Right renal pelvis (tissue), 4 donors: ENCODE results near the gene KRT37. TPM values are rescaled to one million over a fixed set of nuclear protein-coding genes. Genes with fewer than 3 reads are reported as not detected.
"Not testable (repeated sequence)": the region's sequence is repeated elsewhere in the genome, so short reads cannot be mapped to it uniquely, and the experiment has no call there.

Experiments used
- DNase-seq, 4 donors: peaks; one replicate each; pipeline ENCODE4 v3.0.0-alpha.2; 2013; ENCODE audit warnings: low read depth in 4 of 4, low spot score in 3 of 4, missing footprints in 1 of 4
- polyA plus RNA-seq, 4 donors: library from polyadenylated mRNA; unstranded; fragments of 120-200 nt; gene quantifications; one replicate each; pipeline ENCODE4 v1.2.1, GENCODE V29; 2013; ENCODE audit not compliant: insufficient read length in 4 of 4

KRT37 gene
- polyA plus RNA-seq, 4 donors = not detected

DNA sequence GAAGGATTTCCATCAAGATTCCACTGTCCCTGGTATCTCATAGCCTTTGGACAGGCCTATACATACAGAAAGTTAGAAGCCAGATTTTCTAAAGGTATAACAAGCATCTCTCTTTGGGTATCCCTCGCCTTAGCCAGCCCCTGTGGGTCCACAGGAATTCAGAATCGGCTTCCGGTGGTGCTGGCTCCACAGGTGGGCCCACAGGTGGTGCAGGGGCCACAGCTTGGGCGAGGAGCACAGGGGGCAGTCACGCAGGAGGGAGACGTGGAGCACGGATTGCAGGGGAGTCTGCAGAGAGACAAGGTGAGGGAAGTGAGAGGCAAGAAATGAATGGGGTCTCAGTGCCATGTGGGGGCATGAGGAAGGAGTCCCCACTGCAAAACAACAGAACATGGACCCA lies 12.9 kb upstream of the KRT37 start:
- no peak for DNase-seq

DNA sequence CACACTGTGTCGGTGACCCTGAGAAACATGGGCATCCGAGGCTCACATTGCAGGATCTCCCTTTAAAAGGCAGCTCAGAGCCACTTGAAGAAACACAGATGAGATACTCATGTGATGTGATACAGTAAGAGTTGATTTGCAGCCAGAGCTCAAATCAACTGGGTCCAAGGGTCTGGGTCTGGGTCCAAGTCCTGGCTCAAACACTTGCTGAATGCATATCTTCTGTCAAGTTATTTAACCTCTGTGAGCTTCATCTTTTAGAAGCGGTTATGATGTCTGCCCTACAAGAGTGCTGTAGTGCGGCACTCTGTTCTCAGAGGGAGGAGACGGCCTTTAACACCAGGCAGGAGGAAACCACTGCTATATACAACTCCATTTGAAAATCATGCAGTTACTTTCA lies 10.0 kb upstream of the KRT37 start:
- no peak for DNase-seq

DNA sequence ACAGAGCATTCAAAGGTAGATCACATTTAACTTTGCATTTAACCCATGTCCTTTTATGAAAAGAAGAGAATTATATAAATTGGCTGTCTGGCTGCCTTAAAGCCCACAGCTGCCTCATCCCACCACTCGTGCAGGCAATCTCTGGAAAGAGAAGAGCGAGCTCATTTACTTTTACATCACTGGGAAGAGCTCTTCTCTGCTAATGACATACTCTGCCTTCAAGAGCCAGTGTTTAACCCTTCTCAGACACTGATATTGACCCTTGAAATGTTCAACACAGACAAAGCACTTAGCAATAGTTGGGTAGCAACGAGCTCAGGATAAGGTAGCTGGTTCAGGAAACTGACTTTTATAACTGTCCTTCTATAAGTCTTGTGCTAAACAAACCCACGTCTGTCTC lies 9.6 kb upstream of the KRT37 start:
- DNase-seq = no peak

DNA sequence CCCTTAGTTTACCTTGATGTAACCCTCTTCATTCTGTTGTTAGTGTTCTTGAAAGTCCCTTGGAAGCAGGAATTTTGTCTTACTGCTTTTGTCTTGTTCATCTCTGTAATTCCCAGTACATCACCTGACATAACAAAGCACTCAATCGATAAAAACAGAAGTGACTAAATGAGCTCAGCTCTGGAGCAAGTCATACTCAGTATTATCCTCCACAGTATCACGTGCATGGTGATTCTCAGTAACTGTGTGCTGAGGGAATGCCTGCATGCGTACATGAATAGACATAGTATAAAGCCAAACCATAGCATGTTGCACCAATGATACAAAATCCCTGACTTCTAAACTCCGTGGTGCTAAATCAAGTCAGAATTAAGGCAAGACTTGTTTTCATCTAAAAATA lies 9.2 kb upstream of the KRT37 start:
- DNase-seq = no peak

DNA sequence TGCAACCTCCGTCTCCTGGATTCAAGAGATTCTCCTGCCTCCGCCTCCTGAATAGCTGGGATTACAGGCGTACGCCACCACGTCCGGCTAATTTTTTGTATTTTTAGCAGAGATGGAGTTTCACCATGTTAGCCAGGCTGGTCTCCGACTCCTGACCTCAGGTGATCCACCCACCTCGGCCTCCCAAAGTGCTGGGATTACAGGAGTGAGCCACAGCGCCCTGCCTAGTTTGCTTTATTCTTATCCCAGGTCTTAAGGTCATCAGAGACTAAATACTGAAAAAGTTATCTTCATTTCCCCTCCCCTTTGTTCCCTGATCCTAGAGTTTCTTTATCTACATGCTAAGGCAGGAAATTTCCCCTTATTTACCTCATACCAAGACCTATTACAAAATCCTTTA lies 6.0 kb upstream of the KRT37 start:
- not testable (repeated sequence) for DNase-seq

DNA sequence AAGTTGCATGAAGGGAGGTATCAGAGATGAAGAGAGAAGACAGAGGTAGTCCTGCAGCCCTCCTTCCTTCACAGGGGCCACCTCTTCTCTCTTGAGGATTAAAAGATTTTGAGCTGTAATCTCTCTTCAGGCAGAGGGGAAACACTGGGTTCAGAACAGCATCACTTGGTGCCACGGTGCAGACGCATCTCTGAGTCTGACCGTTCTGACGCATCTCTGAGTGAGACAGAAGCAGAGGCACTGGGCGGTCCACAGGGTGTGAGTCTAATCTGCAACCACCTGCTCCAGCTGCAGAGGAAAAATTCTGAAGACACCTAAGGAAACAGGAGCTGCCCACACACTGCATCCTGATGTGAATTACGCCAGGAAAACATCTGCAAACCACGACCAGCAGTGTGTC lies 5.3 kb upstream of the KRT37 start:
- no peak for DNase-seq

DNA sequence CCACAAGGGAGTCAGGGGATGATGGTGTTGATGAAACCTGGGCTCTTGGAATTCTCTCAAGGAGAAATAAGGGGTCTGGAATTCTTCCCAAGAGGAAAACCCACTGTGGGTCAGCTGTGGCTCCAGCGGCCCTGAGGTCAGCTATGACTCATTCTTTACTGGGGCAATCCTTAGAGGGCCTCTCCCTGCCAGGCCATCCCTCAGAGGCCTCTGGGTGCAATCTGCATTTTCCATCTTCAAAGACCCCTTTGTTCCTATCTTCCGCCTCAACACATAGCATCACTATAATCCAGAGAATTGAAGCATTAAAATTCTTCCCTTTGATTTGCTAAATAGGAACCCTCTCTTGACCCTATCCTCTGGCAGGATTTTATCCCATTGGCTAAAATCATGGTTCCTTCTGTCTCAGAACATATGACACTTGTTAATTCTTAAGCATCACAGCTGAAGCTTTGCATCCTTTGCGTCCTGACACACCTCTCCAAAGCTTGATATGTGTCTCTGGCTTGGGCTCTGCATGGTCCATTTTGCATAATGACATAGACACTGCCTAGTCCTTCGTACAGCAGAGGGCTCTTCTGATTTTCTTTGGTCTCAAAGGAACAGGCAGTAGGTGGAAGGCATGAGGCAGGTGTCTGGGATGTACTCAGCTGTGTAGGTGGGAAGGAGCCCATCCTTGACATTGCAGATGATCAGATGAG lies 4.4 kb upstream of the KRT37 start:
- DNase-seq = no peak

DNA sequence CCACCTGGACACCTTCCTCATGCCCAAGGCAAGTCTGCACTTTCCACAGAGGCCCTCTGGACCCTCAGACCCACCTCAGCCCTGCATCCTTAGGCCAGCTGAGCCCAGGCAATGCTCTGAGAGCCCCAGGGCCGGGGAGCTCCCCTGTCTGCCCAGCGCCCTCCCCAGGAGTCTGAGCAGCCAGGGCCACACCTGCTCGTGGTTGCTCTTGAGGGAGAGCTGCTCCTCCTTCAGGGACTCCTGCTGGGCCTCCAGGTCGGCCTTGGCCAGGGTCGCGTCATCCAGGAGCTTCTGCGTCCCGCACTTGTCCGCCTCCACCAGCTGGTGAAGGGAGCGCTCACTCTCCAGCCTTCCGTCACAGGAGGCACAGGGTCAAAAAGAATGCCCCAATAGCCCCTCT lies 1.8 kb downstream of the KRT37 start:
- DNase-seq = not testable (repeated sequence)

DNA sequence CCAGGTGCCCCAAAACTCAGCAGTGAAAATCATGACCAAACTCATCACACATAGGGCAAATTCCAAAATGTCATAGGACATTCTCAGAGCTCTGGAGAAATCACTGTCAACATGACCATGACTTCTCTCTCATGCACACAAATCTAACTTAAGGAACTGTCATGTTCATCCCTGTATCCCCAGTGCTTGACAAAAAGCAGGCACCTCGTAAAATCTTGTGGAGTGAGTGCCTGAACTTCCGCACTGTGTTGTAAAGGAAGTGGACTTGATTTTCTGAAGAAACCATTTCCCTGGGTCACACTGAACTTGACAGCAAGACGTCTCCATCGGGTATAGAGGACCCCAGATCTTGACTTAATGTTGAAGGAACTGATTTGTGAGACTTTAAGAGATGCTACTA lies 2.8 kb downstream of the KRT37 start:
- DNase-seq = no peak

DNA sequence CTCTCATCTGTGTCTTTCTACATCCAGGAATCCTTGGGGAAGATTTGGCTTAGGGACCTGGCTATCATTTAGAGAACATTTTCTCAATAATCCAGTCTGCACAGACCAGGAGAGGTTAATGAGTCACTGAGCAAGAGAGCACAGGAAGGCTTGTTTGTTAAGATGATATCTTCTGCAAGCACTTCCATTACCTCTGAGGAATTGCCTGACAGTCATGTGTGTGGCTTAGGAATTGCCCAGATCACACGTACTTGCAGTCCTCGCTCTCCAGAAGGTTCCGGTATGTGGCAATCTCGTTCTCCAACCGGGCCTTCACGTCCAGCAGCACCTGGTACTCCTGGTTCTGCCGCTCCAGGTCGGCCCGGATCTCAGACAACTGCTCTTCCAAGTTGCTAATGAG lies 3.3 kb downstream of the KRT37 start:
- DNase-seq = peak in 1 of 4 donors; percentile 12

DNA sequence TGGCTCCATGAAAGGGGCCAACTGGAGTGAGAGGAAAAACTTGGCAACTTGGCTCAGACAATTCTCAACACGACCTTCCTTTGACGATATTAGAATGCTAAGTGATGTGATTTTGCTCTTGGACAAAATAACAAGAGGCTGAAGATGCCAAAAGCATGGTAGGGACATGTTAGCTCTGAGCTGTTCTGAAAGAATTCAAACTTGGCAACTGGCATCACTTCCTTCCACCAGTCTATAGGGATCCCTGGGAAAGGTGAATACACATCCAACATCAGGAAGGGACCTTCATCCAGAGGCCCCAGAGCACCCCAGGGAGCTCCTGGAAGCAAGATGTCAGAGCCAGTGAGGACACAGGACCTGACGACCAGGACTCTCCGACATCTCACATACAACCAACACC lies 4.3 kb downstream of the KRT37 start:
- DNase-seq = no peak

DNA sequence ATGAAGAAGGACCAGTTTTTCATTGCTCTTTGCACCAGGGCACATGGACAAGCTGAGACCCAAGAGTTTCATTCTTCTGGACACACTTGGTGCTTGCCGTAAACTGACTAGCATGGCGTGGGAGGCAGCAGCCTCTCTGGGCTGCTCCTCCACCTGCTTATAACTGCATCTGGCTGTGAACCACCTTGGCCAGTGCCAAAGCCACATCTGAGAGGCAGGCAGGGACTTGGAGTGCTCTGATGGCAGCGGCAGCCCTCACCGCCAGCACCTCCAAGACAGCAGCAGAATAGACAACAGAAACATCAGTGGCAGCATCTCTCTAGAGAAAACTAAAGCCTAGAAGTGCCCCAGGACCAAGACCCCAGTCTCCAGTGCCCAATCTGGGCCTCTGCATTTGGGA lies 4.7 kb downstream of the KRT37 start:
- DNase-seq = no peak

DNA sequence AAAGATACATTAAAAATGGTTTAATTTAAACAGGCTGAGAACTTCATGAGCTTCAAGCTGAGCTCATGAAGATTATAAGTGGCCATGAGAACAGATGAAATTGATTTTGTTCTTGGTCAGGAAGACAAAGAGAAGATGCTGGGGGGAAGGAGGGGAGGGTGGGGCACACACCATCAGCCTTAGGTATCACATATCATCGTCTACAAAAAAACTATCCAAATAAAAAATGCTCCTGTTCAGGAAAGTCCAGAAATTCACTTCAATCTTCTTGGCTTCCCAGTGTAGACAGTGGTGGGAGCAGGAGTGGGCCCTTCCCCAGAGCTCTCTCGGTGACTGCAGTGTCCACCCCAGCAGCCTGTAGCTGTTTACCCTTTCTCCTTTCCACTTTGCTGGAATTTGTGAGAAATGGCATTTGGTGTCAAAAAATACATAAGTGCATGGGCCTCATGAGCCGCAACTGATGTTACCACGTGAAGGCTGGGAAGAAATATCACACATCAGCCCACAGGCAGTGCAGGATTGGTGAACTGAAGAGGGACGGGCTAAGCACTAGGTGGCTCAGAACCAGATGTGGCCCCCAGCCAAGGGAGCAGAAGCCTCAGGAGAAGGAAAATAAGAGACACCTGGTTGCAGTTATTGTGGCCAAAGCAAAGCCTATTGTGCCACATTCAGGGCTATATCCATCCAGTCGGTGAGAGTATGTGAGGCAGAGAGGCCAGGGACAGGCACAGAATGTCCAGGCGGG lies 6.1 kb downstream of the KRT37 start:
- DNase-seq = no peak

DNA sequence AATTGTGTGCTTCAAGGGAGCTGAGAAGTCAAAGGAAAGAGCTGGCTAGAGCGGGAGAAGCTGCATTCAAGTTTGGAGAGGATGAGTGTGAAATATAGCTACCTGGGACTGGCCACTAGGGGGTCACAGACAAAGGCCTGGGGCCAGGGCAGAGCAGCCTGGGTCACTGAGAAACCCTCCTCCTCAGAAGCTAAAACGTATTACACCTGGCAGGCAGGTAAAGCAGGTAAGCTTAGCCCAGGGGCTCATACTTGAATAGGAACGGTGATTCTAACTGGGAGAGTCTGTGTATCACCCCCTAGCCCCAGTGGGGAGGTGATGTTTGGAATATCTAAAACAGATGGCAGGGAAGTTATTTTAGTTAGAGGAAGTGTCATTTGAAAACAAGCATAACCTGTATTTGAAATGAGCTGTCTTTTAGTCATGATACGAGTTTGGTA lies 6.8 kb downstream of the KRT37 start:
- no peak for DNase-seq

DNA sequence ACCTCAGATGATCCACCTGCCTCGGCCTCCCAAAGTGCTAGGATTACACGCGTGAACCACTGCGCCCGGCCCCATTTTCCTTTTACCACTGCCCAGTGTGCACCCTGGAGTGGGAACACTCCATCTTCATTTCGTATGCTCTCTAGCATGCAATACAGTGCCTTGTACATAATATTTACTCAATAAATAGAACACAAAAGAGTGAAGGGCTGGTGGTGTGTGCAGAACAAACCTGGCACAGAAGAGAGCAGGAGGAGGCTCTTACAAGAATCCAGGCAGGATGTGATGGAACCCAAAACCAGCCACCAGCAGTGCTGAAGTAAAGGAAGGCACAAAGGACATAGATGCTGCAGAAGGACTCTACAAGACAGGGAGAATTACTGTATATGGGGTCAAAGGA lies 7.3 kb downstream of the KRT37 start:
- DNase-seq = no peak

DNA sequence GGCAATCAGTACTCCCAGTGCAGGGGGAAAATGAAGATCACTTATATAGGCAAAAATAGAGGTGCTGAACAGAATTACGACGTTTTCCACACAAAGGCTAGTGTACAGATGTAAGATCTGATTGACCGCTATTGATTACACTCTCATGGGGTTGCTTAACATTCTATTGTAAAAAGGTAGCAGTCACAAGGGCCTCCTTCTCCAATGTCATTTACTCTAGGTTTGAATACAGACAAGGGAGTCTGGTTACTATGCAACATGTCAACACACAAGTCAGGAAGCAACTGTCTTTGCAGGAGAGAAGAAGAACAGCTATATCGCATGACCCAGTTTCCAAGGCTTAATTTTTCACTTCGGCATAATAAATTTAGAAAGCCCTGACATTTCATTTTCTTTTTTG lies 7.9 kb downstream of the KRT37 start:
- no peak for DNase-seq

DNA sequence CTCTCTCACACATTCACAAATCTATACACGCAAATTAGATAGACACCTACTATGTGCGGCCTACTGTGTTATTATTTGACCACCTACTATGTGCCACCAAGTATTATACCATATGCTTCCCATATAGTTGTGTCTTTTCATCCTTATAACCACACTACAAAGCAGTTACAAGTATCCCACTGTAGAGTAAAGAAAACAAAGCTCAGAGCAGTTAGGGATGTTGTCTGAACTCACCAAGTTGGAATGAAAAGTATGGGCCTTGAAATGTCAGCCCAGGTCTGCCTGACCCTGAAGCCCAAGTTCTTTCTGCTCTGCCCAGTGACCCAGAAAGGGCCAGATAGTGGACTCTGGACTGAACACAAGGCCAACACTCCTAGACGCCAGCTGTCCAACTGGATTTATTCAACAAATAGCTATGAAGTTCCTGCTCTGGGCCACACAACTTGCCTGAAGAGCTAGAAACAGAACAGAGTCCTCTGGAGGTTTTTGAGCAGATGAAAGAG lies 8.5 kb downstream of the KRT37 start:
- peak in 1 of 4 donors; percentile 25 for DNase-seq

DNA sequence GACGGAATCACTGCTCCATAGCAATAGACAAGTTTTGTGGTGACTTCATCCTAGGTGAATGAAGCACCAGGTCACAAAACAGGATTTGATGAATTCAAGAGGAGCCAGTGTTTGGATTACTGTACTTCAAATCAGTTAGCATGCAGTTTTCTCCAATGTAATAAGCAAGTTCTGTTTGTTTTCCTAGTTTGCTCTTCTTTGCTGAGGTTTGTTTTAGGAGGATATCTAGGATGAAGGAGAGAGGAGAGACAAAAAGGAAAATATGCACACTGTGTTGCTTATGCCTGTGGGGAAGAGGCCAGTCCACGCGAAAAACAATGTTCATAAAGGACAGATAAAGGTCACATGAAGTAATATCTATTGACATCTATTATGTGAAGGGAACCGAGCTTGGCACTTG lies 9.0 kb downstream of the KRT37 start:
- DNase-seq = no peak

DNA sequence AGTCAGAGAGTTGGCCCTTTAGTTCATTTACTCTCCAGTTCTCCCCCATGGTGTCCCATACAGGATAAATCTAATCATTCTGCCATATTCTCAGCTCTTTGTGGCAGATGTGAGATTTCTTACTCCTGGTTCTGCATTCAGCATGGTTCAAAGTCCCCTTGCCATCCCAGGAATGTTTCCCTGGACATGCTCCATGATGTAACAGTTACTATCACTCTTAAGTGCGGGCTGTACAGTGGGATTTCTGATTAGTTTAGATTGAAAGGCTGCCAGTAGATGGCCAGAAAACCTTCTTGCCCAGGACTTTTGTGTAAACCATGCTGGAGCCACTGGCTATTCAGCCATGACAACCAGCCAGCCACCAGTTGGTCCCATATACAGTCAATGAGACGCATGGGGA lies 10.4 kb downstream of the KRT37 start:
- no peak for DNase-seq

DNA sequence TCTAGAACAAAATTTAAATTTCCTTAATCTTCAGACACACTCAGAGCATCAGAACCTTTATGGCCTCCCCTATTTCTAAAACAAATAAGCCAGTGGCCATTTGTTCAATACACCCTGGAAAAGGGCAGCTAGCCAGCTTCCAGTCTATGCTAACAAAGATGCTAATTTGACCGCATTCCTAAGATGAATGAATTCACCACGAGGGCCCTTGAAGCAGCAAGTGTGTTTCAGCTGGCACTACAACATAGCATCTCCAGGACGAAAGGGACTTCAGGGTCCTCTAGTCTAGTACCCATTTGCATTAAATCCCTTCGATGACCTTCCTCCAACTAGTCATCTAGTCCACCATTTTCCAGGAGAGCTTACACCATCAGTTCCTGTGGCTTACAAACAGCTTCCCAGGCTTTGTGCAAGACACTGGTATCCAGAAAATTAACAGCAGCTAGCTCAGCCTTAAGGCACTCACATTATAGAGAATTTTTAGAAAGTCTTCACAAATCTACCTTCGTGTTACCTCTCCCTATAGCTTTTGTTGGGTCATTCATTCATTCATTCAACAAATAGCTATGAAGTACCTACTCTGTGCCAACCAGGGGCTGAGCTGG lies 10.9 kb downstream of the KRT37 start:
- DNase-seq = no peak

DNA sequence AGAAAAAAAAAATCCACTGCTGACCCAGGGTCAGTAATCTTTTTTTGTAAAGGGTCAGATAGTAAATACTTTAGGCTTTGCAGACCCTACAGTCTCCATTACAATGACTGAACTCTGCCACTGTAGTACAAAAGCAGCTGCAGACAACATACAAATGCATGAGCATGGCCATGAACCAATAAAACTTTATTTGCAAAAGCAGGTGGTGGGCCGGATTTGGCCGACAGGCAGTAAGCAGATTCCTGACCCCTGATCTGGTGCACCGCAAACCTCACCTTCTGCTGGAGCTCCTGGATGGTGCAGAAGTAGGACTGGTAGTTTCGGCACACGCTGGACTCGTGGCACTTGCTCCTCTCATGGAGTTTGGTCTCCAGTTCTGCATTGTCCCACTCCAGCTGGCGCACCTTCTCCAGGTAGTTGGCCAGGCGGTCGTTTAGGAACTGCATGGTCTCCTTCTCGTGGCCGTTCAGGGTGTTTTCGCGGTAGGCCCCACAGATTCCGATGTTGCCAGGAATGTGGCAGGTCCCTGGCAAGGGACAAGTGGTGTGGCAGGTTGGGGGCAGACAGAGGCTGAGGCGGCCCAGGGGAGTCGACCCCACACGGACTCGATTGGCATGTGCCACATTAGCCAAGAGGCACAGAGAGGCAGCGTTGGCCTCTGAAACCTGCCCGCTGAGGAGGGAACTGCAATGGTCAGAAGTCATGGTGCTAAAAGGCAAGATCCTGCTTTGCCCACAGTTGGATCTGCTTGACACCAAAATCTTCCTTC lies 13.1 kb downstream of the KRT37 start:
- DNase-seq = no peak
